ENCODE measurements around the gene MEGF6. TPM values are rescaled to one million over a fixed set of nuclear protein-coding genes. Genes with fewer than 3 reads are reported as not detected.
A peak's percentile ranks its signal among the peaks of the same experiment; 100 is the strongest.

Gene MEGF6
- total RNA-seq, 1 experiment from 2014 or later = 21.3 TPM

- H3K9me3 Mint-ChIP-seq = peaks cover 0 to 2% of the 10 kb centered on the region in 2 experiments; a peak in 1 of 5 replicates
- H3K27me3 Mint-ChIP-seq (ENCODE audit: low read depth) = peaks cover 78% of the 10 kb centered on the region
- no peak overlapping the region for H3K56ac ChIP-seq (ENCODE audit: insufficient read length, low read depth, low read length)
- H2BK12ac ChIP-seq (ENCODE audit: insufficient read length, low read depth, low read length) = no peak overlapping the region
- H3K4me1 Mint-ChIP-seq = peaks cover 27% of the 10 kb centered on the region in 2 experiments
- H3K14ac ChIP-seq (ENCODE audit: insufficient read depth, low read length) = no peak overlapping the region
- H2BK15ac ChIP-seq (ENCODE audit: low read depth, low read length) = no peak overlapping the region
- H2AFZ ChIP-seq (ENCODE audit: low read length) = no peak overlapping the region
- H3K27me3 ChIP-seq (ENCODE audit: insufficient read depth, low read length) = peaks cover 40% of the 10 kb centered on the region
- peaks cover 3% of the 10 kb centered on the region; the same call in 1 of the 2 replicates for H3K79me2 ChIP-seq (ENCODE audit: insufficient read depth, low read length)
- no peaks in the 10 kb centered on the region for H3K9me3 ChIP-seq (ENCODE audit: control insufficient read depth, low read depth, low read length)
- no peak overlapping the region for H3K23ac ChIP-seq (ENCODE audit: insufficient read length, low read depth, low read length)
- H3K9ac ChIP-seq (ENCODE audit: extremely low read depth, insufficient read length, low read length) = no peak overlapping the region
- H3K4me3 Mint-ChIP-seq = peak overlapping the region; percentile 55 to 56
- no peaks in the 10 kb centered on the region; a peak in 2 of 7 replicates for H3K36me3 Mint-ChIP-seq (ENCODE audit: insufficient read depth in 1 of 3, low read depth in 3 of 3)
- H3K4me1 ChIP-seq (ENCODE audit: insufficient read depth, low read length) = no peaks in the 10 kb centered on the region
- no peak overlapping the region for H3K18ac ChIP-seq (ENCODE audit: insufficient read length, low read depth, low read length)
- no peak overlapping the region for H2BK120ac ChIP-seq (ENCODE audit: low read depth, low read length, poor library complexity, severe bottlenecking)
- H4K20me1 ChIP-seq (ENCODE audit: control insufficient read depth, insufficient read depth, insufficient read length) = no peaks in the 10 kb centered on the region
- no peak overlapping the region for H3T11ph ChIP-seq (ENCODE audit: low read length)
- H4K8ac ChIP-seq (replicated peaks; ENCODE audit: insufficient read length, low read depth, low read length) = no peak overlapping the region
- peak overlapping the region; percentile 65 for H3K4me2 ChIP-seq (ENCODE audit: insufficient read depth, insufficient read length, low read length)
- H4K5ac ChIP-seq (ENCODE audit: insufficient read length, low read depth, low read length) = no peak overlapping the region
- H2AK5ac ChIP-seq (ENCODE audit: insufficient read length, low read length) = no peak overlapping the region
- no peak overlapping the region for H3K27ac ChIP-seq (ENCODE audit: insufficient read length, low read depth, low read length)
- no peak for DNase-seq
- H4K91ac ChIP-seq (ENCODE audit: insufficient read length, low read depth, low read length) = no peak overlapping the region
- H2BK5ac ChIP-seq (ENCODE audit: insufficient read length, low read length) = no peak overlapping the region
- H3K4ac ChIP-seq (ENCODE audit: low read depth, low read length) = no peak overlapping the region
- no peak for TF ChIP-seq CTCF (conservative IDR thresholded peaks at IDR 0.05)
- H3K79me1 ChIP-seq (ENCODE audit: insufficient read depth, low read depth, low read length, poor library complexity, severe bottlenecking) = no peaks in the 10 kb centered on the region
- no CpG with 5 or more reads among the region's 10 CpGs for WGBS (ENCODE audit: extremely low coverage, insufficient read length, low lambda C conversion rate)
- no peak overlapping the region; a peak in 1 of 7 replicates for H3K27ac Mint-ChIP-seq
- no peak overlapping the region for H2BK20ac ChIP-seq (ENCODE audit: low read depth, low read length, poor library complexity, severe bottlenecking)
- H3K23me2 ChIP-seq (ENCODE audit: insufficient read length, low read depth, low read length, poor library complexity, severe bottlenecking) = peaks cover 28% of the 10 kb centered on the region
Measured at GRCh38 chr1:3653286-3653618, 41.9 kb upstream of the MEGF6 start.
